GM12878 (cell line): Measurements from ENCODE around the gene ARHGDIG. TPM values are rescaled to one million over a fixed set of nuclear protein-coding genes. Genes with fewer than 3 reads are reported as not detected.
A peak's percentile ranks its signal among the peaks of the same experiment; 100 is the strongest.
"Not testable (repeated sequence)": the region's sequence is repeated elsewhere in the genome, so short reads cannot be mapped to it uniquely, and the experiment has no call there.

Source experiments
- ATAC-seq: fragments of 200-7000 bp; cut with Tn5 transposase; 3 replicates; pipeline ENCODE4 v1.9.1; 2020; ENCODE audit warnings: mild to moderate bottlenecking, moderate library complexity
- BruUV-seq: library from RNA; stranded (reverse); fragments of 400-500 nt; replicated peaks from 2 replicates; lab custom pipeline; 2021; lab: Mats Ljungman, UMichigan
- CTCF ChIA-PET: fragments of 300-600 bp; sonication (Branson Sonifier 250); formaldehyde crosslinking; extraction: SDS; loops from one replicate; lab custom pipeline; 2021; ENCODE audit warnings: inconsistent platforms; lab: Yijun Ruan, JAX
- POLR2A ChIA-PET: fragments of 350-600 bp; formaldehyde crosslinking; extraction: SDS; loops from one replicate; lab custom pipeline; 2021; ENCODE audit warnings: inconsistent platforms; lab: Charles Lee
- RAD21 ChIA-PET: fragments of 300-600 bp; sonication (Branson Sonifier 250); formaldehyde crosslinking; loops from one replicate; lab custom pipeline; 2023; ENCODE audit warnings: antibody characterized with exemption; ENCODE audit not compliant: unreplicated experiment; lab: Charles Lee
- SMC1A ChIA-PET: fragments of 300-600 bp; sonication (Branson Sonifier 250); formaldehyde crosslinking; loops from one replicate; lab custom pipeline; 2023; ENCODE audit not compliant: unreplicated experiment, uncharacterized antibody; lab: Charles Lee
- DNase-seq: peaks from one replicate; pipeline ENCODE4 v3.0.0-alpha.2; 2011; ENCODE audit warnings: low read depth, low spot score
- FAIRE-seq: peaks from 3 replicates; lab custom pipeline; 2011; peaks lifted over from hg19 to GRCh38; lab: Jason Lieb, UNC
- H2AFZ ChIP-seq: 2 replicates; pipeline ENCODE4 v1.6.0; 2011; ENCODE audit warnings: low read depth, low read length, control low read depth; ENCODE audit not compliant: control insufficient read depth
- H3K27ac ChIP-seq: 2 replicates; pipeline ENCODE4 v1.5.1; 2011; ENCODE audit warnings: control low read depth; ENCODE audit not compliant: control insufficient read depth, insufficient read depth
- H3K27me3 ChIP-seq, 2 experiments: replicated peaks in 1 of 2; 2 replicates each; pipeline versions ENCODE4 v1.6.0 to v1.6.1; 2011; ENCODE audit warnings: low read length in 1 of 2; ENCODE audit not compliant: control insufficient read depth in 2 of 2, insufficient read depth in 2 of 2
- H3K36me3 ChIP-seq, 2 experiments: 2 replicates each; pipeline ENCODE4 v1.5.1; 2011; ENCODE audit warnings: low read length in 1 of 2; ENCODE audit not compliant: control insufficient read depth in 2 of 2, insufficient read depth in 2 of 2
- H3K4me1 ChIP-seq: 2 replicates; pipeline ENCODE4 v1.6.1; 2011; ENCODE audit warnings: mild to moderate bottlenecking, low read length, moderate library complexity, mixed read lengths; ENCODE audit not compliant: control insufficient read depth, insufficient read depth
- H3K4me2 ChIP-seq: 2 replicates; pipeline ENCODE4 v1.6.0; 2011; ENCODE audit warnings: control low read depth; ENCODE audit not compliant: control insufficient read depth, insufficient read depth
- H3K4me3 ChIP-seq: fragments of 200-600 bp; sonication (generic); 2 replicates; pipeline ENCODE4 v1.5.1; 2016
- H3K79me2 ChIP-seq: 2 replicates; pipeline ENCODE4 v1.6.0; 2011; ENCODE audit warnings: low read length; ENCODE audit not compliant: control insufficient read depth, insufficient read depth
- H3K9ac ChIP-seq: 2 replicates; pipeline ENCODE4 v1.8.0; 2011; ENCODE audit warnings: low read length, control low read depth, mixed read lengths; ENCODE audit not compliant: control insufficient read depth, insufficient read depth
- H3K9me3 ChIP-seq: replicated peaks from 3 replicates; pipeline ENCODE4 v1.5.1; 2011; ENCODE audit warnings: mild to moderate bottlenecking, low read length; ENCODE audit not compliant: control insufficient read depth, insufficient read depth
- H4K20me1 ChIP-seq: 2 replicates; pipeline ENCODE4 v1.6.0; 2011; ENCODE audit not compliant: control insufficient read depth, insufficient read depth
- CUX1 ChIP-seq: IDR thresholded peaks from 2 replicates; pipeline ENCODE4 v1.6.1; 2012; ENCODE audit warnings: improper control_type of control experiment, low read depth, low read length; ENCODE audit not compliant: insufficient replicate concordance
- WGBS: methylation state at CpG from one replicate; pipeline ENCODE4 v1.1.6; 2016; ENCODE audit warnings: low lambda C conversion rate; ENCODE audit not compliant: insufficient replicate concordance, insufficient coverage; ENCODE audit errors: missing lambda C conversion rate; 5-methylcytosine and 5-hydroxymethylcytosine counted together
- in situ Hi-C: fragments of 300-500 bp; cut with MboI; formaldehyde crosslinking; loops from 9 replicates; pipeline ENCODE4 v1.14.3; 2018; ENCODE audit warnings: mixed read lengths
- intact Hi-C: fragments of 100-400 bp; cut with micrococcal nuclease; formaldehyde crosslinking; loops from one replicate; pipeline ENCODE4 v1.14.2; 2022; ENCODE audit not compliant: unreplicated experiment
- polyA plus RNA-seq, 11 experiments: library from polyadenylated mRNA; depleted of rRNA in 4 of 11; unstranded in 6 of 11; stranded (reverse) in 5 of 11; fragments of >200 nt; fragmentation: Nextera tagmentation in 4 of 11; fragmentation: Illumina TruSeq in 1 of 11; extraction: Ambion mirVana in 4 of 11; extraction: Trizol in 1 of 11; gene quantifications; 1 replicate in 1 of 11; 2 replicates in 10 of 11; pipeline versions ENCODE4 v1.2.1 to v1.2.3, GENCODE V29; 2011 to 2016; ENCODE audit warnings: inconsistent platforms in 2 of 11, missing spikeins in 2 of 11, low read depth in 1 of 11
- total RNA-seq, 4 experiments: library from RNA; depleted of rRNA in 3 of 4; stranded (reverse); fragments of >200 nt in 3 of 4; fragmentation: Illumina TruSeq in 1 of 4; extraction: Trizol in 1 of 4; gene quantifications; 2 replicates each; pipeline versions ENCODE4 v1.2.1 to v1.2.3, GENCODE V29; 2013 to 2021

Gene ARHGDIG
- total and polyA plus RNA-seq, 10 of the 15 experiments (the other 5 are each of a cell fraction or from before 2014, with no cell fraction given), result not detected

- TF ChIP-seq CUX1, result no peak
Measured at GRCh38 chr16:330741-331140, 50.4 kb downstream of the ARHGDIG start (continued).

GRCh38 chr16:331181-331814, 50.9 kb downstream of the ARHGDIG start:
- H3K4me3 ChIP-seq, H3K4me1 ChIP-seq, H3K9ac ChIP-seq, H2AFZ ChIP-seq, H4K20me1 ChIP-seq, H3K36me3 ChIP-seq, in situ Hi-C loops, H3K27ac ChIP-seq, H3K27me3 ChIP-seq, H3K9me3 ChIP-seq, RAD21 ChIA-PET, SMC1A ChIA-PET, POLR2A ChIA-PET, DNase-seq, intact Hi-C loops, H3K4me2 ChIP-seq, BruUV-seq, ATAC-seq: not testable (repeated sequence)
- peaks cover 27% of the 10 kb centered on the region for H3K79me2 ChIP-seq
- WGBS, result 79% methylated on average over 6 of the region's 6 CpGs
- CTCF ChIA-PET, result interaction anchor here (1.0 kb wide), 2 partner anchors 19 to 225 kb away, joined by 3 to 4 read pairs; no protein-coding TSS in a partner anchor
- FAIRE-seq, result peak; percentile 27

Other genes with a start within 250 kb of the ARHGDIG start
Only the 7 nearest of the 21 such genes appear.
- not detected in 2 replicates for gene HBQ1, start 100.1 kb upstream of the ARHGDIG start, total RNA-seq (2014; rRNA removed)
- gene HBQ1, start 100.1 kb upstream of the ARHGDIG start, total RNA-seq (2014; rRNA removed; fragmentation: Illumina TruSeq; extraction: Trizol), result not detected in 2 replicates
- gene HBQ1, start 100.1 kb upstream of the ARHGDIG start, total RNA-seq (2021), result not detected in 2 replicates
- gene HBQ1, start 100.1 kb upstream of the ARHGDIG start, polyA plus RNA-seq (2011; rRNA removed), result not detected in 2 replicates
- not detected in 2 replicates for gene HBQ1, start 100.1 kb upstream of the ARHGDIG start, polyA plus RNA-seq (2014; fragmentation: Illumina TruSeq; extraction: Trizol)
- not detected for gene HBQ1, start 100.1 kb upstream of the ARHGDIG start, polyA plus RNA-seq (2014; fragmentation: Nextera tagmentation; extraction: Ambion mirVana)
- not detected in 2 replicates for gene HBQ1, start 100.1 kb upstream of the ARHGDIG start, polyA plus RNA-seq (2014; rRNA removed)
- not detected for gene HBQ1, start 100.1 kb upstream of the ARHGDIG start, polyA plus RNA-seq (2016; fragmentation: Nextera tagmentation; extraction: Ambion mirVana)
- gene LUC7L, start 51.1 kb upstream of the ARHGDIG start, total RNA-seq (2014; rRNA removed), result 40.7 and 41.4 TPM in 2 replicates
- gene LUC7L, start 51.1 kb upstream of the ARHGDIG start, total RNA-seq (2014; rRNA removed; fragmentation: Illumina TruSeq; extraction: Trizol), result 35.9 and 40.1 TPM in 2 replicates
- 50.7 and 59.6 TPM in 2 replicates for gene LUC7L, start 51.1 kb upstream of the ARHGDIG start, total RNA-seq (2021)
- 47.4 and 57.4 TPM in 2 replicates for gene LUC7L, start 51.1 kb upstream of the ARHGDIG start, polyA plus RNA-seq (2011; rRNA removed)
- gene LUC7L, start 51.1 kb upstream of the ARHGDIG start, polyA plus RNA-seq (2014; fragmentation: Illumina TruSeq; extraction: Trizol), result 27.9 and 32.1 TPM in 2 replicates
- gene LUC7L, start 51.1 kb upstream of the ARHGDIG start, polyA plus RNA-seq (2014; fragmentation: Nextera tagmentation; extraction: Ambion mirVana), result 10 to 100 TPM in 1 of 2 experiments, 1 to 10 TPM in 1; 2.3 to 10.9 TPM
- gene LUC7L, start 51.1 kb upstream of the ARHGDIG start, polyA plus RNA-seq (2014; rRNA removed), result 56.9 and 58.9 TPM in 2 replicates
- gene LUC7L, start 51.1 kb upstream of the ARHGDIG start, polyA plus RNA-seq (2016; fragmentation: Nextera tagmentation; extraction: Ambion mirVana), result 10 to 100 TPM; 52.3 to 58.9 TPM
- 15.1 and 17.2 TPM in 2 replicates for gene FAM234A, start 45.8 kb upstream of the ARHGDIG start, total RNA-seq (2014; rRNA removed)
- 12.8 and 14.0 TPM in 2 replicates for gene FAM234A, start 45.8 kb upstream of the ARHGDIG start, total RNA-seq (2014; rRNA removed; fragmentation: Illumina TruSeq; extraction: Trizol)
- 37.2 and 41.4 TPM in 2 replicates for gene FAM234A, start 45.8 kb upstream of the ARHGDIG start, total RNA-seq (2021)
- 3.3 and 6.5 TPM in 2 replicates for gene FAM234A, start 45.8 kb upstream of the ARHGDIG start, polyA plus RNA-seq (2011; rRNA removed)
- 11.6 and 17.3 TPM in 2 replicates for gene FAM234A, start 45.8 kb upstream of the ARHGDIG start, polyA plus RNA-seq (2014; fragmentation: Illumina TruSeq; extraction: Trizol)
- 1 to 10 TPM; 1.6 TPM for gene FAM234A, start 45.8 kb upstream of the ARHGDIG start, polyA plus RNA-seq (2014; fragmentation: Nextera tagmentation; extraction: Ambion mirVana)
- gene FAM234A, start 45.8 kb upstream of the ARHGDIG start, polyA plus RNA-seq (2014; rRNA removed), result 28.5 and 30.5 TPM in 2 replicates
- 10 to 100 TPM; 36.9 to 37.6 TPM for gene FAM234A, start 45.8 kb upstream of the ARHGDIG start, polyA plus RNA-seq (2016; fragmentation: Nextera tagmentation; extraction: Ambion mirVana)
- gene RGS11, start 4.6 kb upstream of the ARHGDIG start, total RNA-seq (2014; rRNA removed), result not detected in 2 replicates
- not detected in 2 replicates for gene RGS11, start 4.6 kb upstream of the ARHGDIG start, total RNA-seq (2014; rRNA removed; fragmentation: Illumina TruSeq; extraction: Trizol)
- gene RGS11, start 4.6 kb upstream of the ARHGDIG start, total RNA-seq (2021), result not detected in 2 replicates
- gene RGS11, start 4.6 kb upstream of the ARHGDIG start, polyA plus RNA-seq (2011; rRNA removed), result not detected in 2 replicates
- not detected in 2 replicates for gene RGS11, start 4.6 kb upstream of the ARHGDIG start, polyA plus RNA-seq (2014; fragmentation: Illumina TruSeq; extraction: Trizol)
- gene RGS11, start 4.6 kb upstream of the ARHGDIG start, polyA plus RNA-seq (2014; fragmentation: Nextera tagmentation; extraction: Ambion mirVana), result not detected
- gene RGS11, start 4.6 kb upstream of the ARHGDIG start, polyA plus RNA-seq (2014; rRNA removed), result 0.04 TPM in 1 of 2 replicates, not detected in the other
- not detected for gene RGS11, start 4.6 kb upstream of the ARHGDIG start, polyA plus RNA-seq (2016; fragmentation: Nextera tagmentation; extraction: Ambion mirVana)
- gene PDIA2, start 2.6 kb downstream of the ARHGDIG start, total RNA-seq (2014; rRNA removed), result not detected in 2 replicates
- not detected in 2 replicates for gene PDIA2, start 2.6 kb downstream of the ARHGDIG start, total RNA-seq (2014; rRNA removed; fragmentation: Illumina TruSeq; extraction: Trizol)
- gene PDIA2, start 2.6 kb downstream of the ARHGDIG start, total RNA-seq (2021), result 0.32 and 0.36 TPM in 2 replicates
- not detected in 2 replicates for gene PDIA2, start 2.6 kb downstream of the ARHGDIG start, polyA plus RNA-seq (2011; rRNA removed)
- not detected in 2 replicates for gene PDIA2, start 2.6 kb downstream of the ARHGDIG start, polyA plus RNA-seq (2014; fragmentation: Illumina TruSeq; extraction: Trizol)
- not detected for gene PDIA2, start 2.6 kb downstream of the ARHGDIG start, polyA plus RNA-seq (2014; fragmentation: Nextera tagmentation; extraction: Ambion mirVana)
- gene PDIA2, start 2.6 kb downstream of the ARHGDIG start, polyA plus RNA-seq (2014; rRNA removed), result not detected in 2 replicates
- gene PDIA2, start 2.6 kb downstream of the ARHGDIG start, polyA plus RNA-seq (2016; fragmentation: Nextera tagmentation; extraction: Ambion mirVana), result under 1 TPM in 1 of 2 experiments, not detected in 1; 0.11 TPM
- 19.1 and 19.9 TPM in 2 replicates for gene AXIN1, start 72.1 kb downstream of the ARHGDIG start, total RNA-seq (2014; rRNA removed)
- gene AXIN1, start 72.1 kb downstream of the ARHGDIG start, total RNA-seq (2014; rRNA removed; fragmentation: Illumina TruSeq; extraction: Trizol), result 11.0 and 11.5 TPM in 2 replicates
- 25.4 and 27.1 TPM in 2 replicates for gene AXIN1, start 72.1 kb downstream of the ARHGDIG start, total RNA-seq (2021)
- 4.7 and 6.0 TPM in 2 replicates for gene AXIN1, start 72.1 kb downstream of the ARHGDIG start, polyA plus RNA-seq (2011; rRNA removed)
- gene AXIN1, start 72.1 kb downstream of the ARHGDIG start, polyA plus RNA-seq (2014; fragmentation: Illumina TruSeq; extraction: Trizol), result 3.8 and 9.3 TPM in 2 replicates
- gene AXIN1, start 72.1 kb downstream of the ARHGDIG start, polyA plus RNA-seq (2014; fragmentation: Nextera tagmentation; extraction: Ambion mirVana), result under 1 TPM; 0.26 to 0.68 TPM
- 17.2 and 19.2 TPM in 2 replicates for gene AXIN1, start 72.1 kb downstream of the ARHGDIG start, polyA plus RNA-seq (2014; rRNA removed)
- gene AXIN1, start 72.1 kb downstream of the ARHGDIG start, polyA plus RNA-seq (2016; fragmentation: Nextera tagmentation; extraction: Ambion mirVana), result 1 to 10 TPM; 1.5 to 2.6 TPM
- gene MRPL28, start 89.9 kb downstream of the ARHGDIG start, total RNA-seq (2014; rRNA removed), result 146 and 151 TPM in 2 replicates
- gene MRPL28, start 89.9 kb downstream of the ARHGDIG start, total RNA-seq (2014; rRNA removed; fragmentation: Illumina TruSeq; extraction: Trizol), result 70.1 and 75.0 TPM in 2 replicates
- gene MRPL28, start 89.9 kb downstream of the ARHGDIG start, total RNA-seq (2021), result 107 and 115 TPM in 2 replicates
- gene MRPL28, start 89.9 kb downstream of the ARHGDIG start, polyA plus RNA-seq (2011; rRNA removed), result 74.1 and 113 TPM in 2 replicates
- gene MRPL28, start 89.9 kb downstream of the ARHGDIG start, polyA plus RNA-seq (2014; fragmentation: Illumina TruSeq; extraction: Trizol), result 33.3 and 105 TPM in 2 replicates
- gene MRPL28, start 89.9 kb downstream of the ARHGDIG start, polyA plus RNA-seq (2014; fragmentation: Nextera tagmentation; extraction: Ambion mirVana), result 10 to 100 TPM in 1 of 2 experiments, 1 to 10 TPM in 1; 1.6 to 17.9 TPM
- gene MRPL28, start 89.9 kb downstream of the ARHGDIG start, polyA plus RNA-seq (2014; rRNA removed), result 169 and 186 TPM in 2 replicates
- 100 to 1,000 TPM; 165 to 185 TPM for gene MRPL28, start 89.9 kb downstream of the ARHGDIG start, polyA plus RNA-seq (2016; fragmentation: Nextera tagmentation; extraction: Ambion mirVana)